HUES6 (cell line): ENCODE measurements around the gene DCC.

Experiments used
- H3K27ac ChIP-seq: 2 replicates; pipeline ENCODE4 v1.7.0; 2013; ENCODE audit warnings: low read depth, mild to moderate bottlenecking, low read length, inconsistent platforms
- H3K27me3 ChIP-seq: 2 replicates; pipeline ENCODE4 v1.6.1; 2013; ENCODE audit warnings: low read length; ENCODE audit not compliant: control insufficient read depth, insufficient read depth
- H3K36me3 ChIP-seq: 2 replicates; pipeline ENCODE4 v1.6.1; 2013; ENCODE audit warnings: low read length; ENCODE audit not compliant: control insufficient read depth, insufficient read depth
- H3K4me1 ChIP-seq: 2 replicates; pipeline ENCODE4 v1.6.1; 2013; ENCODE audit warnings: low read length; ENCODE audit not compliant: control insufficient read depth, insufficient read depth
- H3K4me3 ChIP-seq: 2 replicates; pipeline ENCODE4 v1.5.1; 2013; ENCODE audit warnings: low read depth, low read length
- H3K9ac ChIP-seq: one replicate; pipeline ENCODE4 v1.6.1; 2013; ENCODE audit warnings: mild to moderate bottlenecking, low read length
- H3K9me3 ChIP-seq: 2 replicates; pipeline ENCODE4 v1.6.1; 2013; ENCODE audit warnings: low read depth, low read length; ENCODE audit not compliant: control insufficient read depth, insufficient read depth

DCC gene

DNA sequence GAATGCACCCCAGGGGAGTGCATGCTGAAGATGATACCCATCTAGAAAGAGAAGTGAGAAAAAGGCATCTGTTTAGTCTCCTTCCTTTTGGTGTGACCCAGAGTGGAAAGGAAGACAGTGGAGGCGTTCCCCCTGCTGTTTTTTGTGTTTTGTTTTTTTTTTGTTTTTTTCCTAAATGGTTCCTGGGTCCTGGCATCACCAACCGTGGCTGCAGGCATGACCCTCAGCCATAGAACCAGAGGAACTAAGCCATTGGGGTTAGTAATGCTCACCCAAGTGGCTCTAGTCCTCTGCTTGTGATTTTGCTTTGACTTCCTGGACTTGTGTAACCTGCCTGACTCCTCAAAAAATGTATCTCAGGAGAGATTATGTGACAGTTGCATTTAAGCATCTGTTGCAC lies 451.3 kb downstream of the DCC start:
- no peak overlapping the region for H3K9ac ChIP-seq
- no peaks in the 10 kb centered on the region for H3K4me1 ChIP-seq
- no peaks in the 10 kb centered on the region for H3K27me3 ChIP-seq
- H3K4me3 ChIP-seq: no peak overlapping the region
- H3K27ac ChIP-seq: no peak overlapping the region
- peaks cover 41% of the 10 kb centered on the region for H3K9me3 ChIP-seq
- no peaks in the 10 kb centered on the region for H3K36me3 ChIP-seq

- H3K36me3 ChIP-seq: no peaks in the 10 kb centered on the region
- no peaks in the 10 kb centered on the region for H3K27me3 ChIP-seq
- H3K9me3 ChIP-seq: no peaks in the 10 kb centered on the region
- H3K4me1 ChIP-seq: peaks cover 4% of the 10 kb centered on the region; the same call in 1 of the 2 replicates
- H3K4me3 ChIP-seq: no peak overlapping the region
- no peak overlapping the region for H3K27ac ChIP-seq
- H3K9ac ChIP-seq: no peak overlapping the region
Measured at GRCh38 chr18:52812834-52813233, 472.8 kb downstream of the DCC start.

DNA sequence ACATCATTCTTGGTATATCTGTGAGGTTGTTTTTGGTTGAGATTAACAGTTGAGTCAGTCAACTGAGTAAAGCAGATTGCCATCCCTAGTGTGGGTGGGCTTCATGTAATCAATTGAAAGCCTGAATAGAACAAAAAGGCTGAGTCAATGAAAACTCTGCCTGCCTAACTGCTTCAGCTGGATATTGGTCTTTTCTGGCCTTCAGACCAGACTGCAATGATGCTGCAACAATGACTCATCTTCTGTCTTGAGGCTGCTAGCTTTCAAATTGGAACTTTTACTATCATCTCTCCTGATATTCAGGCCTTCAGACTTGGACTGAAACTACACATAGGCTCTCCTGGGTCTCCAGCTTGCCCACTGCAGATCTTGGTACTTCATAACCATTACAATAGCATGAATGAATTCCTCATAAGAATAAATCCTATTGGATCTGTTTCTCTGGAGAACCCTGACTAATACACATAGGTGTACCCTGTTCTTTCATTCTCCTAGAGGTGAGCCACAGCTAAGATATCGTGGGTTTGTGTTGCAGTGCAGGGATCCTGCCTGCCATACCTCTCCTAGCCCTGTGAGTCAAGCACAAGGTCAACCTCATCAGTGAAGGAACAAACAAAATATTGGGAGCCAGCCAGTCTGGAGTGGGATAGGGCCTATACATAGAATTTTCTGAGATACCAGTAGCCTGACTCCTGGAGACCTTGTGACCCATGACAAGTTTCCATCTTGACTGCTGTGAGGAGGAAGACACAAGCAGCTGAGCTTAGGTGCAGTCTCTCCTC lies 473.8 kb downstream of the DCC start:
- Histone ChIP-seq H3K9me3 (no peaks in the 10 kb centered on the region), H3K9ac (no peak overlapping the region), H3K36me3 (no peaks in the 10 kb centered on the region), H3K27me3 (no peaks in the 10 kb centered on the region), H3K4me3 (no peak overlapping the region), H3K27ac (no peak overlapping the region), H3K4me1 (no peaks in the 10 kb centered on the region)

- H3K27ac ChIP-seq: no peak overlapping the region
- H3K36me3 ChIP-seq: no peaks in the 10 kb centered on the region
- H3K4me1 ChIP-seq: no peaks in the 10 kb centered on the region
- no peaks in the 10 kb centered on the region for H3K27me3 ChIP-seq
- H3K4me3 ChIP-seq: no peak overlapping the region
- H3K9me3 ChIP-seq: no peaks in the 10 kb centered on the region
- H3K9ac ChIP-seq: no peak overlapping the region
Measured at GRCh38 chr18:52815651-52816050, 475.7 kb downstream of the DCC start.

DNA sequence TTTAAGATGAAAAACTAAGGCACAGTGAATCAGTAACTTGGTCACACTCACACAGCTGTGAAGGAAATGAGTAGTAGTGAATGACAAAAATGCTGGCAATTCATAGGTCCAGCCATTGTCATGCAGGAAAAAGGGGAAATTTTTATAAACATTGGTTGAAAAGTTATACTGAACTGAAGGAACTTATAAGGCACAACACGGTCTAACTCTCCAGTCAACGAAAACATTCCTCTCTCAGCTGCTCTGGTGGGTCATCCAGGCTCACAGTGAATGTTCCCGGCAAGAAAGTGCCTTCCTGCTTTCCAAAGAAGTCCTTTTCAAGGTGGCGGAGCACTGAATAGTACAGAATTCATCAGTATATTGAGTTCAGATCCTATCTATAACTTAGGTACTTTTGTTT lies 476.1 kb downstream of the DCC start:
- Histone ChIP-seq H3K9ac (no peak overlapping the region), H3K36me3 (no peaks in the 10 kb centered on the region), H3K27me3 (no peaks in the 10 kb centered on the region)

GRCh38 chr18:52822160-52822559 lies 482.2 kb downstream of the DCC start:
- Histone ChIP-seq H3K4me3 (no peak overlapping the region), H3K27ac (no peak overlapping the region), H3K36me3 (no peaks in the 10 kb centered on the region), H3K4me1 (no peaks in the 10 kb centered on the region), H3K9me3 (no peaks in the 10 kb centered on the region), H3K9ac (no peak overlapping the region), H3K27me3 (peaks cover 44% of the 10 kb centered on the region)

More for the DNA sequence above, 476.1 kb downstream of the DCC start:
- H3K27ac ChIP-seq: no peak overlapping the region
- no peaks in the 10 kb centered on the region for H3K9me3 ChIP-seq
- H3K4me3 ChIP-seq: no peak overlapping the region
- H3K4me1 ChIP-seq: no peaks in the 10 kb centered on the region

GRCh38 chr18:52824126-52824525 lies 484.1 kb downstream of the DCC start:
- Histone ChIP-seq H3K27me3 (peaks cover 64% of the 10 kb centered on the region), H3K36me3 (no peaks in the 10 kb centered on the region), H3K9ac (no peak overlapping the region), H3K4me3 (no peak overlapping the region), H3K4me1 (no peaks in the 10 kb centered on the region), H3K27ac (no peak overlapping the region), H3K9me3 (no peaks in the 10 kb centered on the region)

GRCh38 chr18:52826994-52827393 lies 487.0 kb downstream of the DCC start:
- no peaks in the 10 kb centered on the region for H3K36me3 ChIP-seq
- no peak overlapping the region for H3K9ac ChIP-seq
- no peak overlapping the region for H3K27ac ChIP-seq
- peaks cover 90% of the 10 kb centered on the region for H3K27me3 ChIP-seq
- no peaks in the 10 kb centered on the region for H3K4me1 ChIP-seq
- H3K4me3 ChIP-seq: no peak overlapping the region
- no peaks in the 10 kb centered on the region for H3K9me3 ChIP-seq

DNA sequence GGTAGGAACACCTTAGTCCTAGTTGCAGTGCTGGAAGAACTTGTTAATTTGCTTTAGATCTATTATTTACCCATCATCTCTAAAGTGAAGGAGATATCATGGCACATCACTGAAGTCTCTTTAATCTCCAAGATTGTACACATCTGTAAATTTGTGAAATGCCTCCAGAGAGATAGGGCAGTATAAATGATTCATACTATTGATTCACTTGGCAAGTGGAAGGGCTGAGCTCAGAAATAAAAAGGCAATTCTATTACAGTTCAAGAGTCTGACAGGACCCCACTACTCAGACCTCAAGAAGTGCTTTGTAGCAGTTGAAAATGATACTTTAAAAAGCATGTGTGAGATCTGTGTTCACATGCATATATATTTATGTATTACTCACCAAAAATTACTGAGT lies 489.3 kb downstream of the DCC start:
- Histone ChIP-seq H3K27me3 (peaks cover 72% of the 10 kb centered on the region), H3K9ac (no peak overlapping the region), H3K9me3 (no peaks in the 10 kb centered on the region), H3K4me3 (no peak overlapping the region), H3K4me1 (no peaks in the 10 kb centered on the region), H3K27ac (no peak overlapping the region), H3K36me3 (no peaks in the 10 kb centered on the region)

- peaks cover 67% of the 10 kb centered on the region for H3K27me3 ChIP-seq
- H3K4me1 ChIP-seq: no peaks in the 10 kb centered on the region
- H3K27ac ChIP-seq: no peak overlapping the region
- no peaks in the 10 kb centered on the region for H3K36me3 ChIP-seq
- H3K9me3 ChIP-seq: no peaks in the 10 kb centered on the region
- no peak overlapping the region for H3K4me3 ChIP-seq
- no peak overlapping the region for H3K9ac ChIP-seq
Measured at GRCh38 chr18:52829876-52830405, 489.9 kb downstream of the DCC start.

DNA sequence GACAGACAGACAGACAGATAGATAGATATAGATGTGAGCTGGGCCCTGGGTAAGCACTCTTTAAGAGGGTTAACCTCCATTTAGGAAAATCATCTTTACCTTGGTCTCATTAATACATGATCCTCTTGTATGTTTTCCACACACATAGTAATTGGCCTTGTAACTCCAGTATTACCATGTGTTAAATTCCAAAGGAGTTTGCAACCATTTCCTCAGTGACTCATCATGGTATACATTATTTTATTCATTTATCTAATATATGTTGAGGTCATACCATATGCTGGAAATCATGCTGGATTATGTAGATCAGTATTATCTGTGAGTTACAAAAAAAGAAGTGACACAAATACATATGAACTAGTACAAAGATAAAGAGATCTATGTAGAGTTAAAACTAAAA lies 504.3 kb downstream of the DCC start:
- H3K27me3 ChIP-seq: no peaks in the 10 kb centered on the region
- H3K9me3 ChIP-seq: no peaks in the 10 kb centered on the region

More for the DNA sequence above, 504.3 kb downstream of the DCC start:
- Histone ChIP-seq H3K27ac (no peak overlapping the region), H3K36me3 (no peaks in the 10 kb centered on the region), H3K4me3 (no peak overlapping the region), H3K4me1 (no peaks in the 10 kb centered on the region), H3K9ac (no peak overlapping the region)
